Rectal smooth muscle tissue (tissue), 1 donor: ENCODE measurements around the gene TBC1D22A.
"Not testable (repeated sequence)": the region's sequence is repeated elsewhere in the genome, so short reads cannot be mapped to it uniquely, and the experiment has no call there.

ENCODE experiments used
- H3K27ac ChIP-seq: one replicate; pipeline ENCODE4 v1.7.0; 2013; ENCODE audit warnings: low read depth, low read length, inconsistent platforms
- H3K27me3 ChIP-seq: one replicate; pipeline ENCODE4 v1.7.0; 2013; ENCODE audit warnings: low read length; ENCODE audit not compliant: control insufficient read depth, insufficient read depth
- H3K36me3 ChIP-seq: one replicate; pipeline ENCODE4 v1.7.0; 2013; ENCODE audit warnings: low read length; ENCODE audit not compliant: control insufficient read depth, insufficient read depth
- H3K4me1 ChIP-seq: one replicate; pipeline ENCODE4 v1.7.0; 2013; ENCODE audit warnings: low read length; ENCODE audit not compliant: control insufficient read depth, insufficient read depth
- H3K4me3 ChIP-seq: one replicate; pipeline ENCODE4 v1.7.0; 2013; ENCODE audit warnings: low read length
- H3K9ac ChIP-seq: one replicate; pipeline ENCODE4 v1.7.0; 2013; ENCODE audit warnings: low read length

TBC1D22A gene

DNA sequence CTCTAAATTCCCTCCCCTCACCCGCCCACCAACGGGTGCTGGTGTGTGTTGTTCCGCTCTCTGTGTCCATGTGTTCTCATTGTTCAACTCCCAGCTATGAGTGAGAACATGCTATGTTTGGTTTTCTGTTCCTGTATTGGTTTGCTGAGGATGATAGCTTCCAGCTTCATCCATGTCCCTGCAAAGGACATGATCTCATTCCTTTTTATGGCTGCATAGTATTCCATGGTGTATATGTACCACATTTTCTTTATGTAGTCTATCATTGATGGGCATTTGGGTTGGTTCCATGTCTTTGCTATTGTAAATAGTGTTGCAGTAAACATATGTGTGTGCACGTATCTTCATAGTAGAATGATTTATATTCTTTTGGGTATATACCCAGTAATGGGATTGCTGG lies 54.9 kb downstream of the TBC1D22A start:
- H3K4me3 ChIP-seq, H3K27me3 ChIP-seq, H3K9ac ChIP-seq, H3K27ac ChIP-seq, H3K36me3 ChIP-seq, H3K4me1 ChIP-seq: not testable (repeated sequence)

DNA sequence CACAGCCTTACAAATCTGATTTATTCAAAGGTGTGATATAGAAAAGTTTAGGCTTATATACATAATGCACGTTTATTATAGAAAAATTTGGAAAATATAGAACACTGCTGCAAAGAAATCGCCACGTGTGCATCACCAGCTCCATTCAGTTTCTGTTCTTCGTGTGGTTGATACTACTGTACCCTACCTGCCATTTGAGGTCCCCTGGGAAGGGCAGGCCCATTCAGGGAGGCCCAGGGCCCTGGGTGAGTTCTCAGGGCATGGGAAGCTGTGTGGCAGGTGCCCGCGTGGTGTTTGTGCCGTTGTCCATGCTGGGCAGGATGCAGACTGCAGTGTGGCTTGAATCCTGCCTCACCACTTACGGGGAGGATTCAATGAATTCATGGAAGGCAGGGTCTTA lies 60.8 kb downstream of the TBC1D22A start:
- Histone ChIP-seq H3K9ac (no peak overlapping the region), H3K27ac (no peak overlapping the region), H3K36me3 (peaks cover 8% of the 10 kb centered on the region), H3K27me3 (no peaks in the 10 kb centered on the region), H3K4me1 (no peaks in the 10 kb centered on the region), H3K4me3 (no peak overlapping the region)

DNA sequence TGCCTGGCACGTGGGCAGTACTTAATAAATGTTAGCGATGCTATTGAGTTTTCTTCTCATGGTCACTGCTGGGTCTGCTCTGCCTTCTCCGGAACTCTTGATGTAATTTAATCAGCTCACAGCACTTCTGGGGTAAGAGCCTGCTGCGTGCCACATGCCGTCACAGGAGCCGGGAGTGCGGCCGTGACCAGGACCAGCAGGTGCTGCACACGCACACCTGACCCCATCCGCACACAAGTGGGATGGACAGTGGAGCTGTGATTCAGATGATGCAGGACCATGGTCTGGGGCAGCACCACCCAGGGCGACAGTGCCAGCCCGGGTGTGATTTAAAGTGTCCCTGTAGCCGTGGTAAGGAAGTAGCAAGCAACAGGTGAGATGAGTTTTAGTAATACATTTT lies 61.2 kb downstream of the TBC1D22A start:
- Histone ChIP-seq H3K36me3 (peaks cover 8% of the 10 kb centered on the region), H3K4me3 (no peak overlapping the region), H3K27ac (no peak overlapping the region), H3K27me3 (no peaks in the 10 kb centered on the region), H3K9ac (no peak overlapping the region), H3K4me1 (peaks cover 3% of the 10 kb centered on the region)

DNA sequence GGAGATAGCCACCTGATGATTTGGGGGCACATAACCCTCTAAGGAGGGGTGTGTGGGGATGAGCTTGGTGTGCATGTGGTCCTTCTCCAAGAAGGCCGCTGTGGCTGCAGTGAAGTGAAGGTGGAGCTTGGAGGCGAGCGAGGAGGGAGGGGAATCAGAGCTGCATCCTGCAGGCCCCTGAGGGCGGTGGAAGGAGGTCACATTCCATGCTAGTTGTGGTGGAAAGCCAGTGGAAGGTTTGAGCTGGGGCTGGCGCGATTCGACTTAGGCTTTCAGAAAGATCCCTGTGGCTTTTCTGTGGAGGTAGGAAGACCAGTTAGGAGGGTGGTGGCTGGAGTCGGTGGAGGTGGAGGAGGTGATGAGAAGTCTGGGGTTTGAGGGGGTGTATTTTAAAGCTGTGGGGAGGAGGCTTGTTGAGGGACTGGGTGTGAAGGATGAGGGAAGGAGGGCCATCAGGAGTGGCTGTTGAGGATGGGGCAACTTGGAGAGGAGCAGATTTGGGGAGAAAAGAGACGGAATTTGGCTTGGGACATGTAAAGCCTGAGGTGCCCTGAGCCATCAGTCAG lies 62.0 kb downstream of the TBC1D22A start:
- no peak overlapping the region for H3K27ac ChIP-seq
- peaks cover 8% of the 10 kb centered on the region for H3K36me3 ChIP-seq
- H3K9ac ChIP-seq, result no peak overlapping the region
- H3K4me1 ChIP-seq, result peaks cover 10% of the 10 kb centered on the region
- no peaks in the 10 kb centered on the region for H3K27me3 ChIP-seq
- H3K4me3 ChIP-seq, result no peak overlapping the region

DNA sequence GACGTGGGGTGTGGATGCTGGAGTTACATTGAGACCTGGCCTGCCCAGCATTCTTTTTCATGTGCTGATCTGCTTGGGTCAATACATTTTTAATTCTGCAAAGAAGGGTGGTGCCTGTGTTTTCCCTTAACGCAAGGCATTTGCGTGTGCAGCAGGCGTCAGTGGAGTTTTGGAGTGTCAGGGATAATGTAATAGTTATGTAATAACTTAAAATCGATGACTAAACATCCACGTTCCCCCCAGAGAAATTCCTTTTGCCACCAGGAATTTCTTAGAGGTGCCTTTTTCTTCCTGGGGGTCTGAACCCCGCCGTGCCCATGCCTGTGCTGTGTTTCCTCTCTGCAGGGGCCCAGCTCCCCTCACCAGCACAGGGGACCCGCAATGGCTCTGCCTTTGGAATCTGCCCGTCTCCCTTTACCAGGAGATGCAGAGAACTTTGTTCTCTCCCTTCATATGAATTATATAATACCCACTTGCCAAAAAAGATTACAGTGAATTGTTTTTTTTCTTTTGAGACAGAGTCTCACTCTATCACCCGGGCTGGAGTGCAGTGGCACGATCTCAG lies 62.6 kb downstream of the TBC1D22A start:
- Histone ChIP-seq H3K27me3 (no peaks in the 10 kb centered on the region), H3K27ac (no peak overlapping the region), H3K36me3 (peaks cover 8% of the 10 kb centered on the region), H3K4me3 (no peak overlapping the region), H3K4me1 (peaks cover 17% of the 10 kb centered on the region), H3K9ac (no peak overlapping the region)

DNA sequence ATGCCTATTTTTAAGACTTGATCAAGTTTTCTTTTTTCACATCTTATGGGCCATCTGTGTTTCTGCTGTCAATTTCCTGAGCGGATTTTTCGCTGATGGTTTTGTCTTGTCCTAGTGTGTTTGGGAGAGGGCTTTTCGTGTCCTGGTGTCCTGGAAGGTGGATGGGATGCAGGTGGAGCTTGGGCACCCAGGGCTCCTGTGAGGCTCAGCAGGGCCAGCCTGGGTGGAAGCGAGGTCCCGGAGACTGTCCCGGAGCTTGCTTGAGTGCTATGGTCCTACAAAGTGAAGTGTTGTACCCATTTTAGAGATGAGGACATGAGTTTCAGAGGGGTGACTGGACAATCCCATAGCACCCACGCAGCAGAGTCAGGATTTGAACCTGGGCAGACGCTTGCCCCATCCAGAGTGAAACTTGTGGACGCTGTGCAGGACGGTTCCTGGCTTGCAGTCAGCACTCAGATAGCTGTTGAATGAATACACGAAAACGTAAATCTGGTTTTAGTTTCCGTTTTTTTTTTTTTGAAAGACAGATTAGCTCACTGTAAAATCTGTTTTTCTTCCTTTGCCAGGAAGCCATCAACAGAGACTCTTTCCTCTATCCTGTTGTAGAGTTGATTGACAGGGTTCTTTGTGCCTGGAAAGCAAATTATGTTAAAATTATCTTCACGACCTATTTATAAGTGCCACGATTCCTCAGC lies 64.1 kb downstream of the TBC1D22A start:
- no peak overlapping the region for H3K9ac ChIP-seq
- peaks cover 8% of the 10 kb centered on the region for H3K36me3 ChIP-seq
- no peak overlapping the region for H3K4me3 ChIP-seq

DNA sequence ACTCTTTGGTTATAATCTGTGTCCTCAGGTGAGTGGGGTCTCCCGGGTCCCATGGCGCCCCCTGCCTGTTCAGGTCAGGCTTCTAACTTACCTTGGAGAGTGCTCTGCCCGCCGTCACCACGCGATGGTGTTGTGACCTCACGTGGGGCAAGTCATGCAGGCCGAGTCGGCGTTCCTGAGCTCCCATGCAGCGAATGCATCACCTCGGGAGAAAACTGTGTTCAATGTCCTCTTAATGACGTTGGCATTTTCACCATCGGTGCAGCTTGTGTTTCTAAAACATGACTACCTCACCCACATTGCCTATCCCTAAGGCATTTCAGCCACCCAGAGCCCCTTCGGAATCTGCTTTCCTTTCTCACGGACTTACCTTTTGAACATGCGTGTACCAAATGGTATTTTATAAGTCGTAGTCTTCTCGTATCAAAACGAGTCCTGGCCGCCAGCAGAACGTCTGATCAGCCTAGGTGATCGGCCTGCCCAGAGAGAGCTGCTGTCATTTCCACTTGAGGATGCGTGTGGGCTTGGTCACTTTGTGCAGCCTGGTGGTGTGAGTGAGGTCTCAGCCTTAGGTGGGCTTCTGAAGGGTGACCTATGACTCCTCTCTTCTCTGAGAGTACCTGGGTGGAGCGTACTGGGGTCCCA lies 64.8 kb downstream of the TBC1D22A start:
- Histone ChIP-seq H3K36me3 (peaks cover 8% of the 10 kb centered on the region), H3K27me3 (no peaks in the 10 kb centered on the region), H3K4me1 (peaks cover 28% of the 10 kb centered on the region), H3K27ac (no peak overlapping the region), H3K4me3 (no peak overlapping the region), H3K9ac (no peak overlapping the region)

More for the DNA sequence above, 64.1 kb downstream of the TBC1D22A start:
- Histone ChIP-seq H3K4me1 (peaks cover 28% of the 10 kb centered on the region), H3K27ac (no peak overlapping the region), H3K27me3 (no peaks in the 10 kb centered on the region)

DNA sequence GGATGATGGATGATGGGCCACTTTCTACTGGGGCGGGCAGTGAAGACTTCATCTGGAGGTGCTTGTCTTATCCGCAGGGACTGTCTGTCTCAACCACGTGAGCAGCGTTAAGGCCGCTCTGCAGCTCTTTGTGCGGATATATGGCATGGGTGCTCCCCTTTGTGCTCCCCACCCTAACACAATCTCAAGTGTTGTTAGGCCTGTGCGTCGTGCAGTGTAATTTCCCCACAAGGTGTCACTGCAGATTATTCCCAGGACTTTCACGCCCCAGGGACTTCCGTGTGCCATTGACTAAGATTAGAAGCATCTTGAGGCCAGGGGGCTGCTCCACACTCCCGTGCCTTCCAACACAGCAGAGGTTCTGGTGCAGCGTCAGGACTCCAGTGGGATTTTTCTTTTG lies 65.3 kb downstream of the TBC1D22A start:
- Histone ChIP-seq H3K4me3 (no peak overlapping the region), H3K9ac (no peak overlapping the region), H3K27ac (no peak overlapping the region), H3K27me3 (no peaks in the 10 kb centered on the region), H3K4me1 (peaks cover 28% of the 10 kb centered on the region), H3K36me3 (peaks cover 8% of the 10 kb centered on the region)

DNA sequence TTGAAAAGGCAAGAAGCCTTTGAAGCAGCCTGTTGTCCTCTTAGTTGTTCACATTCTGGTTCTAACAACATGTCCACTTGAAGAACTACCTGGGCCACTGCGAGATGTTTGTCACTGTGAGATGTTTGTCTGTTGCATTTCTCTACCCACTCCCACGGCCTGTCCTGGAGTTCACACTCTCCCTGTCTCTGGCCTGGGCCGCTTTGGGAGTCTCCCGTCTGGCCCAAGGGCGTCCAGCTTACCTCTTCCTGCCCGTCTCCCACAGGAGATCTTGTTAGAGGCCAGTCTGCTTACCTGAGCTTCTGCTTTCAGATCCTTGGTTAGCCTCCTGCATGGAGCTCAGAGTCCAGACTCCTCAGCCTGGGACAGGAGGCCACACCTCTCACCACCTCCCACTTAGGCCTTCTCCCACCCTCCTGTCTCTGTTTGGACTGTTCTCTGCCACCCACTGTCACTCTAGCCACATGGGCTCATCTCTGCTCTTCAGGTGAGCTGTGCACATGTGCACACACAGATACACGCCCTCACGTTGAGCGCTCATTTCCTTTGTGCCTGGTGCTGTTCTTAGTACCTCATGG lies 66.0 kb downstream of the TBC1D22A start:
- Histone ChIP-seq H3K27ac (no peak overlapping the region), H3K9ac (no peak overlapping the region), H3K36me3 (peaks cover 8% of the 10 kb centered on the region), H3K27me3 (no peaks in the 10 kb centered on the region), H3K4me3 (no peak overlapping the region), H3K4me1 (peaks cover 28% of the 10 kb centered on the region)

DNA sequence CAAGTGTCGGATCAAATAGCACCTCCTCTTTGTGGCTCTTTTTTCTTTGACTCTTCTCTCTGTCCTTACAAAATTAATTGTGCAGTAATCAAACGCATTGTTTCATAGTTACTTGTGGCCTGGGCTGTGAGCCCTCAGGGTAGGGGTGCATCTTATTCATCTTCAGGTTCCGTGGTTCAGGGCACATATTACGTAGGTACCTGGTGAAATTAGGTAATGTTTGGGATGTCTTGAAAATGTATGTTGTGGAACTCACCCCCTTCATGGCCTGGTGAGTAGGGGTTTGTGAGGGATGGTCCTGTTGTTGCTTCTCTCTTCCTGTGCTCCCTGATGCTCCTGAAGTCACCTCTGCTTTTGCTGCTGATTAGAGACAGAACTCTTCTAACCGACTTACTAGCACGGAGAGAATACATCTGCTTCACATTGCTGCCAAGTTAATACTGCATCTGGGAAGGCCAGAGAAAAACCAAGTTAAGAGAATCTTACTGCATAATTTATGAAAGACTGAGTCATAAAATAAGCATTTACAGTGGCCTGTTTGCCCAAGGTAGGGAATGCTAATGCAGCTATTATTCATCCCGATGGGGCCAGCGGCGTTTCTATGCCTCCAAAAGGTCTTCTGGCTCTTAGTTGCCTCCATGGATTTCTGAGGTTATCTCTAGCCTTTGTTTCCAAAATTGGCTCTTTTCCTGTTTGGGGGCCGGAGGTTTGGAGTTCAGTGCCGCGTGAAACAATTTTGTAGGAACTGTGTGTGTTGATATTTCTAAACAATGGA lies 66.9 kb downstream of the TBC1D22A start:
- Histone ChIP-seq H3K36me3 (peaks cover 8% of the 10 kb centered on the region), H3K27me3 (no peaks in the 10 kb centered on the region), H3K27ac (peak overlapping the region; percentile 79), H3K9ac (no peak overlapping the region), H3K4me1 (peaks cover 28% of the 10 kb centered on the region), H3K4me3 (peak overlapping the region; percentile 31)

DNA sequence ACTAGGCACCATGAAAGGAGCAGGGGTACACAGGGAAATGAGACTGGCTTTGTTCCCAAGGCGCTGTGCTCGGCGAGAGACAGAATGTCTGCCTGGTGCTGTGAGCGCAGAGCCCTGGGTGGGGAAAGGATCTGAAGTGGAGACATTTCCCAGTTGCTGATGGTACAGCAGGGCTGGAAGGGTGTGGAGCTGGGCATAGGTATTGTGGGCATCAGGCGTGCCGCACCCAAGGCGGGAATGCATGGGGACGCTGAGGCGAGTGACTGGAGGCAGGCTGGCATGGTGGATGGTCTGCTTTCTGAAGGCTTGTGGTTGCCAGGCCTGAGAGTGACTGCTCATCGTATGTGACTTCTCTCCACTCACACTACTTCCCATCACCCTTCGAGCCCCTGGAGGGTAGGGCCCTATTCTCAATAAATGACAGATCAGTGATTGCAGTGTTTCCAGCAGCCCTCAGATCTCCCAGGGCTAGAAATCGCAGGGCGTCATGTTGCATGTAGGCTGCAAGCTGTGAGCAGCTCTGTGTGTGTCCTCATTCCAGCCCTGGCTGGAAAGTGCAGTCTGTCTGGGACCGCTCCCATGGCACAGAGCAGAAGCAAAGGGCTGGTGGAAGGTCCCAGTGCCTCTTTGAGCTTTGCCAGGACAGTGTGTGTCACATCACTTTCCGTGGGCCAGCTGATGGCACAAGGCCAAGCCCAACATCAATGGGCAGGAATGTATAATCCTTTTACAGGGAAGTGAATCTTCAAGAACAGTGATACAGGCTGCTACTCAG lies 67.7 kb downstream of the TBC1D22A start:
- Histone ChIP-seq H3K9ac (no peak overlapping the region), H3K36me3 (peaks cover 4% of the 10 kb centered on the region), H3K4me3 (peak overlapping the region; percentile 31), H3K27ac (peak overlapping the region; percentile 79), H3K27me3 (no peaks in the 10 kb centered on the region), H3K4me1 (peaks cover 28% of the 10 kb centered on the region)
